Left lung (tissue), 10 donors: ENCODE measurements around the gene STAT3. TPM values are rescaled to one million over a fixed set of nuclear protein-coding genes. Genes with fewer than 3 reads are reported as not detected.
A peak's percentile ranks its signal among the peaks of the same experiment; 100 is the strongest.
"Not testable (repeated sequence)": the region's sequence is repeated elsewhere in the genome, so short reads cannot be mapped to it uniquely, and the experiment has no call there.

Experiments used
- ATAC-seq: fragments of 200-7000 bp; cut with Tn5 transposase; one replicate; pipeline ENCODE4 v1.9.1; 2020; ENCODE audit warnings: moderate library complexity
- DNase-seq, 4 donors: peaks; one replicate each; pipeline ENCODE4 v3.0.0-alpha.2; 2013 to 2020
- H3K27ac ChIP-seq, 2 donors: fragments of 200-600 bp; sonication (generic) in 1 of 2; one replicate each; pipeline versions ENCODE4 v1.5.0 to v1.8.0; 2020 to 2021
- H3K27me3 ChIP-seq, 2 donors: fragments of 200-600 bp; sonication (generic) in 1 of 2; one replicate each; pipeline versions ENCODE4 v1.5.0 to v1.8.0; 2020 to 2021
- H3K36me3 ChIP-seq, 2 donors: fragments of 200-600 bp; sonication (generic) in 1 of 2; one replicate each; pipeline versions ENCODE4 v1.5.0 to v1.8.0; 2020 to 2021
- H3K4me1 ChIP-seq, 2 donors: fragments of 200-600 bp; one replicate each; pipeline ENCODE4 v1.8.0; 2021
- H3K4me3 ChIP-seq, 2 donors: fragments of 200-600 bp; sonication (generic) in 1 of 2; one replicate each; pipeline versions ENCODE4 v1.5.0 to v1.8.0; 2020 to 2021; ENCODE audit warnings: mild to moderate bottlenecking in 1 of 2
- H3K9me3 ChIP-seq, 2 donors: fragments of 200-600 bp; sonication (generic) in 1 of 2; one replicate each; pipeline versions ENCODE4 v1.5.0 to v1.8.0; 2020 to 2021
- CTCF ChIP-seq, 2 donors: fragments of 200-600 bp; sonication (generic) in 1 of 2; IDR thresholded peaks; one replicate each; pipeline versions ENCODE4 v1.5.0 to v1.8.0; 2021; ENCODE audit warnings: antibody characterized with exemption in 2 of 2
- intact Hi-C, 2 donors: fragments of 100-400 bp; cut with DNase I; formaldehyde crosslinking; loops; one replicate each; pipeline versions ENCODE4 v1.11.2 to v1.14.2; 2022
- polyA plus RNA-seq, 6 donors: library from polyadenylated mRNA; unstranded; fragments of 120-200 nt; gene quantifications; one replicate each; pipeline ENCODE4 v1.2.1, GENCODE V29; 2013; ENCODE audit not compliant: insufficient read length in 6 of 6
- total RNA-seq, 2 donors: library from RNA; stranded (reverse); fragmentation: NEBNext Ultra II Directional; extraction: Animal tissue kit (Norgen Biotek cat#: 25700); gene quantifications; one replicate each; pipeline ENCODE4 v1.2.1, GENCODE V29; 2021
- donor health status: DM: no; HTN: yes; CAD: no.
- donor health status: DM: no; HTN: no; CAD: no.

STAT3 gene
- total and polyA plus RNA-seq, 8 donors: 75.0 to 271 (median 80.5) TPM

- ATAC-seq (peak; percentile 67), DNase-seq (peak; percentile 73 to 96 (median 78))
- H3K27me3 ChIP-seq: no peaks in the 10 kb centered on the region
- intact Hi-C loops: loop anchor here (5.0 to 10.0 kb wide), 2 partner anchors 81 to 84 kb away; no protein-coding TSS in a partner anchor
- no peaks in the 10 kb centered on the region for H3K9me3 ChIP-seq
- H3K4me3 ChIP-seq: no peak overlapping the region
- H3K36me3 ChIP-seq: peaks cover 0 to 30% of the 10 kb centered on the region in 2 donors
- peak overlapping the region in 1 of 2 donors; percentile 74 for H3K27ac ChIP-seq
- peaks cover 46 to 83% of the 10 kb centered on the region in 2 donors for H3K4me1 ChIP-seq
- TF ChIP-seq CTCF (IDR thresholded peaks at IDR 0.05): peak; percentile 80 to 89
Measured at GRCh38 chr17:42405963-42406495, 17.8 kb upstream of the STAT3 start.

GRCh38 chr17:42405076-42405475 lies 16.8 kb upstream of the STAT3 start:
- DNase-seq (no peak), ATAC-seq (no peak)
- H3K36me3 ChIP-seq: peaks cover 0 to 30% of the 10 kb centered on the region in 2 donors
- H3K9me3 ChIP-seq: no peaks in the 10 kb centered on the region
- peaks cover 42 to 83% of the 10 kb centered on the region in 2 donors for H3K4me1 ChIP-seq
- H3K4me3 ChIP-seq: no peak overlapping the region
- H3K27ac ChIP-seq: no peak overlapping the region
- H3K27me3 ChIP-seq: no peaks in the 10 kb centered on the region
- intact Hi-C loops: loop anchor here (5.0 to 10.0 kb wide), 2 partner anchors 80 to 83 kb away; no protein-coding TSS in a partner anchor
- TF ChIP-seq CTCF (IDR thresholded peaks at IDR 0.05): no peak

- intact Hi-C loops: loop anchor here (5.0 to 10.0 kb wide), 2 partner anchors 80 to 82 kb away; no protein-coding TSS in a partner anchor
- H3K4me3 ChIP-seq: no peak overlapping the region
- no peak for DNase-seq
- H3K27ac ChIP-seq: peak overlapping the region in 1 of 2 donors; percentile 33
- peaks cover 36 to 79% of the 10 kb centered on the region in 2 donors for H3K4me1 ChIP-seq
- no peaks in the 10 kb centered on the region for H3K9me3 ChIP-seq
- no peaks in the 10 kb centered on the region for H3K27me3 ChIP-seq
- peaks cover 0 to 30% of the 10 kb centered on the region in 2 donors for H3K36me3 ChIP-seq
- ATAC-seq: no peak
- TF ChIP-seq CTCF (IDR thresholded peaks at IDR 0.05): no peak
Measured at GRCh38 chr17:42404326-42405055, 16.2 kb upstream of the STAT3 start.

- intact Hi-C loops: loop anchor here in 1 of 2 donors (10.0 kb wide), 1 partner anchor 78 kb away; no protein-coding TSS in a partner anchor
- H3K27ac ChIP-seq: peak overlapping the region in 1 of 2 donors; percentile 45
- H3K9me3 ChIP-seq: no peaks in the 10 kb centered on the region
- ATAC-seq (no peak), DNase-seq (no peak)
- no peaks in the 10 kb centered on the region for H3K27me3 ChIP-seq
- H3K36me3 ChIP-seq: peaks cover 0 to 30% of the 10 kb centered on the region in 2 donors
- H3K4me1 ChIP-seq: peaks cover 28 to 74% of the 10 kb centered on the region in 2 donors
- no peak for TF ChIP-seq CTCF (IDR thresholded peaks at IDR 0.05)
- H3K4me3 ChIP-seq: no peak overlapping the region
Measured at GRCh38 chr17:42403150-42403549, 14.9 kb upstream of the STAT3 start.

GRCh38 chr17:42402117-42402516 lies 13.9 kb upstream of the STAT3 start:
- Histone ChIP-seq H3K27ac (peak overlapping the region in 1 of 2 donors; percentile 45), H3K27me3 (no peaks in the 10 kb centered on the region), H3K4me3 (no peak overlapping the region), H3K9me3 (no peaks in the 10 kb centered on the region), H3K36me3 (peaks cover 0 to 30% of the 10 kb centered on the region in 2 donors), H3K4me1 (peaks cover 17 to 64% of the 10 kb centered on the region in 2 donors)
- DNase-seq (no peak), ATAC-seq (no peak)
- no peak for TF ChIP-seq CTCF (IDR thresholded peaks at IDR 0.05)
- intact Hi-C loops: loop anchor here in 1 of 2 donors (10.0 kb wide), 1 partner anchor 77 kb away; no protein-coding TSS in a partner anchor

DNA sequence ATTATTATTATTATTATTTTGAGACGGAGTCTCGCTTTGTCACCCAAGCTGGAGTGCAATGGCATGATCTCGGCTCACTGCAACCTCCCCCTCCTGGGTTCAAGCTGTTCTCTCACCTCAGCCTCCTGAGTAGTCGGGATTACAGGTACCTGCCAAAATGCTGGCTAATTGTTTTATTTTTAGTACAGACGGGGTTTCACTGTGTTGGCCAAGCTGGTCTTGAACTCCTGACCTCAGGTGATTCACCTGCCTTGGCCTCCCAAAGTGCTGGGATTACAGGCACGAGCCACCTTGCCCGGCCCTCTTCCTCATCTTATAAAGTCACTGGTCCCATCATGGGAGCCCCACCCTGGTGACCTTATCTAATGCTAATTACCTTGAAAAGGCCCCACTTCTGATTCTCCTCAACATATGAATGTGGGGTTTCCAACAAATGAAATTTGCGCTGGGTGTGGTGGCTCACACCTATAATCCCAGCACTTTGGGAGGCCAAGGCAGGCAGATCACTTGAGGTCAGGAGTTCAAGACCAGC lies 12.7 kb upstream of the STAT3 start:
- Histone ChIP-seq H3K36me3 (peaks cover 0 to 30% of the 10 kb centered on the region in 2 donors), H3K4me1 (peaks cover 5 to 51% of the 10 kb centered on the region in 2 donors)
- not testable (repeated sequence) for DNase-seq, H3K27me3 ChIP-seq, ATAC-seq, H3K4me3 ChIP-seq, H3K9me3 ChIP-seq, H3K27ac ChIP-seq
- intact Hi-C loops: loop anchor here in 1 of 2 donors (10.0 kb wide), 1 partner anchor 76 kb away; no protein-coding TSS in a partner anchor
